Muscle of back (tissue), 13 donors: Measurements from ENCODE around the gene TMEM88. TPM values are rescaled to one million over a fixed set of nuclear protein-coding genes. Genes with fewer than 3 reads are reported as not detected.
"Not testable (repeated sequence)": the region's sequence is repeated elsewhere in the genome, so short reads cannot be mapped to it uniquely, and the experiment has no call there.

Experiments
- DNase-seq, 3 donors: peaks; one replicate each; pipeline versions ENCODE4 v3.0.0 to v3.0.0-alpha.2; 2013
- long read RNA-seq, 9 donors: transcript quantifications; one replicate each; lab custom pipeline, GENCODE V29; 2026
- polyA plus RNA-seq, 10 donors: library from polyadenylated mRNA; unstranded; fragments of 120-200 nt; gene quantifications; one replicate each; pipeline ENCODE4 v1.2.1, GENCODE V29; 2013; ENCODE audit not compliant: insufficient read length in 10 of 10

Gene TMEM88, protein sequence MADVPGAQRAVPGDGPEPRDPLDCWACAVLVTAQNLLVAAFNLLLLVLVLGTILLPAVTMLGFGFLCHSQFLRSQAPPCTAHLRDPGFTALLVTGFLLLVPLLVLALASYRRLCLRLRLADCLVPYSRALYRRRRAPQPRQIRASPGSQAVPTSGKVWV
- polyA plus RNA-seq, result 10 to 100 TPM; 17.2 to 28.8 (median 20.3) TPM
- long read RNA-seq, donor 1, transcript TMEM88-201 (2 exons, 875 nt), result major isoform, 11 of 14 reads
- long read RNA-seq, donor 1, partial matches to known transcripts, result 0 of 14 reads
- long read RNA-seq, donor 1, other reads (novel, unspliced or antisense), result 0 of 14 reads
- long read RNA-seq, donor 2, transcript TMEM88-201 (2 exons, 875 nt), result major isoform, 8 of 11 reads
- long read RNA-seq, donor 2, partial matches to known transcripts, result 0 of 11 reads
- long read RNA-seq, donor 2, other reads (novel, unspliced or antisense), result 0 of 11 reads
- long read RNA-seq, donor 3, result 0 reads
- long read RNA-seq, donor 4, transcript TMEM88-201 (2 exons, 875 nt), result major isoform, 7 of 8 reads
- long read RNA-seq, donor 4, partial matches to known transcripts, result 0 of 8 reads
- long read RNA-seq, donor 4, other reads (novel, unspliced or antisense), result 0 of 8 reads
- long read RNA-seq, donor 5, transcript TMEM88-201 (2 exons, 875 nt), result major isoform, 17 of 18 reads
- long read RNA-seq, donor 5, partial matches to known transcripts, result 0 of 18 reads
- long read RNA-seq, donor 5, other reads (novel, unspliced or antisense), result 0 of 18 reads
- long read RNA-seq, donor 6, transcript TMEM88-201 (2 exons, 875 nt), result major isoform, 10 of 12 reads
- long read RNA-seq, donor 6, partial matches to known transcripts, result 0 of 12 reads
- long read RNA-seq, donor 6, other reads (novel, unspliced or antisense), result 0 of 12 reads
- long read RNA-seq, donor 7, transcript TMEM88-201 (2 exons, 875 nt), result major isoform, 14 of 15 reads
- long read RNA-seq, donor 7, partial matches to known transcripts, result 0 of 15 reads
- long read RNA-seq, donor 7, other reads (novel, unspliced or antisense), result 0 of 15 reads
- long read RNA-seq, donor 8, partial matches to known transcripts, result 0 of 6 reads
- long read RNA-seq, donor 8, other reads (novel, unspliced or antisense), result 0 of 6 reads
- long read RNA-seq, donor 9, partial matches to known transcripts, result 0 of 2 reads
- long read RNA-seq, donor 9, other reads (novel, unspliced or antisense), result 0 of 2 reads

DNA sequence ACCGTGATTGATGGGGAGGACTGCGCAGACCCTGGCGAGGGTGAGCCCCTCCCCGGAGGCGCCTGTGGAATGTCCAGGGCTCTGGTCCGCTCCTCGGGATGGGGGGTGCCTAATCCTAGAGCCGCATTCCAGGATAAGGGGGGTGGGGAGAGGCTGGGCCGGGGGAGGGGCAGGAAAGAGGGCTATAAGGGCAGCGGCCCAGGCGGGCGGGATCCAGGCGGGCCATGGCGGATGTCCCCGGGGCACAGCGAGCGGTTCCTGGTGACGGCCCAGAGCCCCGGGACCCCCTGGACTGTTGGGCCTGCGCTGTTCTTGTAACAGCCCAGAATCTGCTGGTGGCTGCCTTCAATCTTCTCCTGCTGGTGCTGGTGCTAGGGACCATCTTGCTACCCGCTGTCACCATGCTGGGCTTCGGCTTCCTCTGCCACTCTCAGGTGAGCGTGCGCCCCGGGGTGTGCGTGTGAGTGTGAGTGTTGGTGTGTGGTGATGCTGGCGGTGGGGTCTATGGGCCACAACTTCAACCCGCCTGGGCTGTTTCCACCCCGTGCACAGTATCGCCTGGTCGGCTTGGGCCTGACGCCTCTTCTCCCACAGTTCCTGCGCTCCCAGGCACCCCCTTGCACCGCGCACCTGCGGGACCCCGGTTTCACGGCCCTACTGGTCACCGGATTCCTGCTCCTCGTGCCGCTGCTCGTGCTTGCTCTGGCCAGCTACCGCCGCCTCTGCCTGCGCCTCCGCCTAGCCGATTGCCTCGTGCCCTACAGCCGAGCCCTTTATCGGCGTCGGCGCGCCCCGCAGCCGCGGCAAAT, at the start of gene TMEM88:
Gene TMEM88, plus strand, starts transcription at position 216 of the 809 bp plus-strand sequence. Its CDS starts 9 bp downstream, at position 225.
- peak in 1 of 3 donors; percentile 47 for DNase-seq

DNA sequence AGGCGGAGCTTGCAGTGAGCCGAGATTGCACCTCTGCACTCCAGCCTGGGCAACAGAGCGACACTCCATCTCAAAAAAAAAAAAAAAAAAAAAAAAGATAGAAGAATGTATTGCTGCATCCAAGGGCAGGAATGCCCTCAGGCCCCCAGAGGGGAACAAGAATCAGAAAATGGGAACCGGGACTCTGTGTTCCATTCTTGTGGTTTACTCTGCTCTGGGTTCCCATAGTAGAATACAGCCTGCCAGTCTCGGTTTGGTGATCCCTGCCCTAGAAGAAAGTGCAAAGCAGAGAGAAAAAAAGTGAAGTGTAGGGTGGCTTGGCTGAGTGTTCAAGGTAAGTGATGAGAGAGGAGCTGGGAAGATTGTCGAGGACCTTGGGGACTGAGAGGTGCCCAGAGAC, 48.3 kb upstream of the TMEM88 start:
- no peak for DNase-seq

DNA sequence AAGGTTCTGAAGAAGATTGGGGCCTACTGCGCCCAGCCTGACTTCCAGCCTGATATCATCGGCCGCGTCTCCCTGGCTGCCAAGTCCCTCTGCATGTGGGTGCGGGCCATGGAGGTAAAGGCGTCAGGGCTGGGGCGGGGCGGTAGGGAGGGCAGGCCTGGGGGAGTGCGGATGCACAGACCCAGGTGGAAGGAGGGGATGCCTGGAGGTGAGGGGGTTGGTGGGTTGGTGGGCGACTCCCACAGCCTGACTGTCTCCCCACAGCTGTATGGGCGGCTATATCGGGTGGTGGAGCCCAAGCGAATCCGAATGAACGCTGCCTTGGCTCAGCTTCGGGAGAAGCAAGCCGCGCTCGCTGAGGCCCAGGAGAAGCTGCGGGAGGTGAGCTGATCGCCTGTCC, 47.7 kb upstream of the TMEM88 start:
- DNase-seq, result no peak

- DNase-seq, result no peak
Observed at GRCh38 chr17:7809086-7809790, 45.6 kb upstream of the TMEM88 start.

DNA sequence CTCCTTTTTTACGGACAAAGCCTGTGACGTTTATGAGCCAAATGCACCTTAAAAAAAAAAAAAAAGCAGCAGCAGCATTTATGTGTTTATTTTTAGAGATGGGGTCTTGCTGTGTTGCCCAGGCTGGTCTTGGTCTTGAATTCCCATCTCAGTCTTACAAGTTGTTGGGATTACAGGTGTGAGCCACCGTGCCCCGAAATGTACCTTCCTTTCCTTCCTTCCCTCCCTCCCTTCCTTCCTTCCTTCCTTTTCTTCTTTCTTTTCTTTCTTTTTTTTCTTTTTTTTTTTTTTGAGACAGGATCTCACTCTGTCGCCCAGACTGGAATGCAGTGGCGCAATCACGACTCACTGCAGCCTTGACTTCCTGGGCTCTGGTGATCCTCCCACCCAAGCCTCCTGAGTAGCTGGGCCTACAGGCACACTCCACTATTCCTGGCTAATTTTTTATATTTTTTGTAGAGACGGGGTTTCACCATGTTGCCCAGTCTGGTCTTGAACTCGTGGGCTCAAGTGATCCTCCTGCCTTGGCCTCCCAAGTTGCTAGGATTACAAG, 45.0 kb upstream of the TMEM88 start:
- DNase-seq, result not testable (repeated sequence)

GRCh38 chr17:7811251-7811650, 43.6 kb upstream of the TMEM88 start:
- no peak for DNase-seq

DNA sequence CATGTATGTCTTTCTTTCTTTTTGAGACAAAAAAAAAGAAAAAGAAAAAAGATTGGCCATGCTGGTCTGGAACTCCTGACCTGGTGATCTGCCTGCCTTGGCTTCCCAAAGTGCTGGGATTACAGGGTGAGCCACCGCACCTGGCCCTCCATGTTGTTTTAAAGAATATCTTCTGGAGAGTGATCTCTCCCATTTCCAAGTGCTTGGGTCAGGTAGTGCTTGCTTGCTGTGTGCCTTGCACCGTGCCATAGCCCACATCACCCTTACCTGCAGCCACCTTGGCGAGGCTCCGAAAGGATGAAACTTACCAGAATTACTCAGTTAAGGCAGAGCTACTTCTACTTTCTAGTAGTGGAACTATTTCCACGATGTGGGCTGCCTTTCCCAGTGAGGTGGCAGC, 39.9 kb upstream of the TMEM88 start:
- DNase-seq, result no peak

GRCh38 chr17:7816926-7817642, 37.8 kb upstream of the TMEM88 start:
- DNase-seq, result no peak

- DNase-seq, result no peak
Observed at GRCh38 chr17:7817643-7817964, 37.3 kb upstream of the TMEM88 start.

DNA sequence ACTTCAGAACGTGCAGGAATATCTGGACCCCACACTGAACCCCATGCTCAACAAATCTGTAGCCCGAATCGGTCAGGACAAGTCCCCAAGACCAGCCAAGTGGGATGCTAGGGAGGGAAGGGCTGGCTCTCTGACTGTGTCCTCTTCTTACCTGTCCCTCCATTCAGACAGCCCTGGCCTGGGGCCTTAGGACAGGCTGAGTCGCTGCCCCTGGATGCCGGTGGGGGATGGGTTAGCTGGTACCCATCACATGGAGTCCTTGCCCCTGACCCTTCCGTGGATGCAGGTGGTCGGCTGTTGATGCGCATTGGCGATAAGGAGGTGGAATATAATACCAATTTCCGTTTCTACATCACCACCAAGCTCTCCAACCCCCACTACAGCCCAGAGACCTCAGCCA, 36.8 kb upstream of the TMEM88 start:
- no peak for DNase-seq

DNA sequence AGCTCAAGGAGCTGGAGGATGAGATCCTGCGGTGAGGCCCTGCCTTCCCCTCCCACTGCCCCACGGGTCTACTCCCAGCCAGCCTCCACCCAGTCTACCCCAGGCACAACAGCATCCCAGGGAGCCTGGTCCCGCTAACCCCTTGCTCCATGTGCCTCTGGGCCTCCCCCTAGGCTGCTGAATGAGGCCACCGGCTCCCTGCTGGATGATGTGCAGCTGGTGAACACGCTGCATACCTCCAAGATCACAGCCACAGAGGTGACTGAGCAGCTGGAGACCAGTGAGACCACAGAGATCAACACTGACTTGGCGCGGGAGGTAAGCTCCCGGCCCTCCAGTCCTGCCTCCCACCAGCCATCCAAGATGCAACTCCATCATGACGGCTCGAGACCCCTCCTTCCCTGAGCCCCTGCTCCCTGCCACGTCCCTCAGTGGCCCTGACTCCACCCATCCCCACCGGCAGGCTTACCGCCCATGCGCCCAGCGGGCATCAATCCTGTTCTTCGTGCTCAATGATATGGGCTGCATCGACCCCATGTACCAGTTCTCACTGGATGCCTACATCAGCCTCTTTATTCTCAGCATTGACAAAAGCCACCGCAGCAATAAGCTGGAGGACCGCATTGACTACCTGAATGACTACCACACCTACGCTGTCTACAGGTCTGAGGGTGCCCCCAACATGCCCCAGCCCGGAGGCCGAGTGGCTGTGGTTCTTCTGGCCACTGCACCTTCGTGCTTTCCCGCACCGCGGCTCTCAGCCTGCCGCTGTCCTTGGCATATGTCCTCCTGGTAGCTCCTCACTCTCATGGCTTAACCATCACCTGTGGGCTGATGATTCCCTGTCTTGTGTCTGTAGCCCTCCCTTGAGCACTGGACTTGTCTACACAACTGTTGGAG, 35.9 kb upstream of the TMEM88 start:
- no peak for DNase-seq

DNA sequence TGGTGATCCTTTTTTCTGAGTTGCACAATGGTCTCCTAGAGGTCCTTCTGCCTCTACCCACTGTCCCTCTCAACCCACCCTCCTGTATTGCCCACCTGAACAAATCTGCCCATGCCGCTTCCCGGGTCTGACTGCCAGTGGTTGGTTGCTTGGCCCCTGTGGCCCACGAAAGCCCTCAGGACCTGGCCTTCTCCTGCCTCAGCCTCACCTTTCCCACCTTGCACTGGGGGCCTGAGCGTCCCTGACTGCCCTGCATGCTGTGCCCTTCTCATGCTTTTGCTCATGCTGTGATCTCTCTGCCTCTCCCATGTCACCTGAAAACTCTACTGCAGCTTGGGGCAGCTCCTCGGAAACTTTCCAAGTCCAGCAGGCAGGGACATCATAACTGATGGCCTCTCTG, 34.6 kb upstream of the TMEM88 start:
- DNase-seq, result no peak

DNA sequence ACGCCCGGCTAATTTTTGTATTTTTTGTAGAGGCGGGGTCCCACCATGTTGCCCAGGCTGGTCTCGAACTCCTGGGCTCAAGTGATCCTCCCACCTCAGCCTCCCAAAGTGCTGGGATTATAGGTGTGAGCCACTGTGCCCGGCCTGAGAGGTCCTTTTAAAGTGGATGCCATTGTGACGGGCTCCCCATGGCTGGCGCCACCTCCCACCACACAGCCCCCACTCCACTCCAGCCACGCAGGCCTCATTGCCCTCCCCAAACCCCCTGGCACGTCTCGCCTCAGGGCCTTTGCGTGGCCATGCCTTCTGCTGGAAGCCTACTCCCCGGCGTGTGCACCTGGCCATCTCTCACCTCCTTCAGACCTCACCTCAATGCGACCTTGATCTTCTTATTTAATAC, 32.7 kb upstream of the TMEM88 start:
- DNase-seq, result no peak

DNA sequence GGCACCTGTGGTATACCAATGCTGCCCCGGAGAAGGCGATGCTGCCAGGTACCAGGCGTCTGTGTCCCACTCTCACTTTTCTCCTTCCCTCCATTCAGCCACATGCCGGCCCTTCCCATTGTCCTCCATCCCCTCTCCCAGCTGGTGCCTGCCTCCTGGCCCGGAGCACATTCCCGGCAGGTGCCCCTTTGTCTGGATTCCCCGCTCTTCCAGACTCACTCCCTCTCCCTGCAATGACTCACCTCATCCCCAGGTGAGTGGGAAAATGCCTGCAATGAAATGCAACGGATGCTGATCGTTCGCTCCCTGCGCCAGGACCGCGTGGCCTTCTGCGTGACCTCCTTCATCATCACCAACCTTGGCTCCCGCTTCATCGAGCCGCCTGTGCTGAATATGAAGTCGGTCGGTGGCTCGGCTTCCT, 31.3 kb upstream of the TMEM88 start:
- no peak for DNase-seq

- no peak for DNase-seq
Observed at GRCh38 chr17:7824021-7824924, 30.6 kb upstream of the TMEM88 start.

DNA sequence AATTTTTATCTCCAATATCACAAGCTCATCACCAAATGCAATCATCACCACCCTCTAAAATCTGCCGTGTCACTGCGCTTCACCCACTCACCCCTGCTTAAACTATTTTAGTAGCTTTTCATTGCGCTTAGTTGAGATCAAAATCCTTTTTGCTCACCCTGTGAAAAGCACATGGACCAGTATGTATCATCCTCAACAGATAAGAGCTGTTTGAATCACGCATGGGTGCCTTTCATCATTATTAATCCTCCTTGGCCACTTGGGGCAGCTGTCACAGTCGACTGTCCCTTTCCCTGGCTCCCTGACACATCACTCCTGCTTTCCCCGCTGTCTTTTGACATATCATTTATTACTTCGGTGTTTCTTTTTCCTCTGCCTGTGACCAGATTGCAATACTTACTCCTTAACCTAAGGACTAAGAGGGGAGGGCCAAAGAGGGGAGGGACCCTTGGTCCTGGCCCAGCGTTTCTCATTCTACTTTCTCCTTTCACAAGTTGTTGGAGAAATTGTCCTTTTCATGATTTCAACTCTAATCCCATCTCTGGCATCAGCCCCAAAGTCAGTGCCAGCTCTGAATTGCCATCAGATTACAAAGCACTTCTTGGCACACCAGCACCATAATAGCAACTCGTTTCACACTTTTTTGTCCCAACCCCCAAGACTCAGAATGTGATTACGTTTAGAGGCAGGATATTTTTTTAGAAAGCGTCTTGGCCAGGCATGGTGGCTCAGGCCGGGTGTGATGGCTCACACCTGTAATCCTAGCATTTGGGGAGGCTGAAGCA, 29.5 kb upstream of the TMEM88 start:
- no peak for DNase-seq

GRCh38 chr17:7830616-7831015, 24.2 kb upstream of the TMEM88 start:
- no peak for DNase-seq
